Activated CD8-positive, alpha-beta memory T cell treated with anti-CD3 and anti-CD28 coated beads for 36 hours (primary cell): ENCODE data around the gene GIPC3. TPM values are rescaled to one million over a fixed set of nuclear protein-coding genes. Genes with fewer than 3 reads are reported as not detected.

Source experiments
- CTCF ChIA-PET: fragments of 350-600 bp; sonication (Branson Sonifier 250); formaldehyde crosslinking; loops from one replicate; lab custom pipeline; 2021; ENCODE audit warnings: antibody characterized with exemption; lab: Charles Lee
- POLR2A ChIA-PET: fragments of 350-600 bp; sonication (Branson Sonifier 250); formaldehyde crosslinking; loops from one replicate; lab custom pipeline; 2021; ENCODE audit warnings: antibody characterized with exemption; lab: Charles Lee
- total RNA-seq, 2 experiments: library from RNA; stranded (reverse); gene quantifications; one replicate each; pipeline ENCODE4 v1.2.3, GENCODE V29; 2021

The GIPC3 gene, protein sequence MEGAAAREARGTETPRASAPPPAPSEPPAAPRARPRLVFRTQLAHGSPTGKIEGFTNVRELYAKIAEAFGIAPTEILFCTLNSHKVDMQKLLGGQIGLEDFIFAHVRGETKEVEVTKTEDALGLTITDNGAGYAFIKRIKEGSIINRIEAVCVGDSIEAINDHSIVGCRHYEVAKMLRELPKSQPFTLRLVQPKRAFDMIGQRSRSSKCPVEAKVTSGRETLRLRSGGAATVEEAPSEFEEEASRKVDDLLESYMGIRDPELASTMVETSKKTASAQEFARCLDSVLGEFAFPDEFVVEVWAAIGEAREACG
- under 1 TPM; 0.44 to 0.67 TPM for total RNA-seq

- ChIA-PET POLR2A (interaction anchor here (0.5 to 0.6 kb wide), 2 partner anchors 294 to 642 kb away, joined by 3 to 14 read pairs; no protein-coding TSS in a partner anchor), CTCF (interaction anchor here (0.6 to 2.2 kb wide), 14 partner anchors 9 to 280 kb away, joined by 3 to 8 read pairs (median 4); partner anchors contain the start of gene TJP3)
Observed at GRCh38 chr19:3585301-3586126, at the start of gene GIPC3. Gene GIPC3, plus strand, starts transcription at chr19:3585478. Its CDS starts 120 bp downstream, at chr19:3585598.

DNA sequence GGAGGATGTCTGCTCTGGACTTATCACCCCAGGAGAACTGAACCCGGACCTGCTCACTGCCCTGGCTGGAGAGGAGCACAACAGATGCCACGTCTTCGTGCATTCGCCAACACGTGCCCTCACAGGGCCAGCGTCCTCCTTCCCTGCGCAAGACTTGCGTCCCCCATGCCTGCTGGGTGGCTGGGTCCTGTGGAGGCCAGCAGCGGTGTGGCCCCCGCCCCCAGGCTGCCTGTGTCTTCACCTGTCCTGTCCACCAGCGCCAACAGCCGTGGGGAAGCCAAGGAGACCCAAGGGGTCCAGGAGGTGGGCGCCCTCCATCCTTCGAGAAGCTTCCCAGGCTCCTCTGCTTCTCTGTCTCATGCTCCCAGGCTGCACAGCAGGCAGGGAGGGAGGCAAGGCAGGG, 49.7 kb upstream of the GIPC3 start:
- CTCF ChIA-PET, result interaction anchor here (1.5 kb wide), 1 partner anchor 10 kb away, joined by 7 read pairs; no protein-coding TSS in a partner anchor

GRCh38 chr19:3535981-3536380, 49.3 kb upstream of the GIPC3 start:
- ChIA-PET CTCF (interaction anchor here (1.5 kb wide), 1 partner anchor 9 kb away, joined by 7 read pairs; no protein-coding TSS in a partner anchor), POLR2A (no interaction called here)

More for the DNA sequence above, 49.7 kb upstream of the GIPC3 start:
- POLR2A ChIA-PET, result no interaction called here

GRCh38 chr19:3536429-3537100, 48.7 kb upstream of the GIPC3 start:
- POLR2A ChIA-PET, result no interaction called here
- CTCF ChIA-PET, result interaction anchor here (1.5 kb wide), 1 partner anchor 9 kb away, joined by 7 read pairs; no protein-coding TSS in a partner anchor

GRCh38 chr19:3537101-3537437, 48.2 kb upstream of the GIPC3 start:
- ChIA-PET POLR2A (no interaction called here), CTCF (interaction anchor here (1.5 kb wide), 1 partner anchor 8 kb away, joined by 7 read pairs; no protein-coding TSS in a partner anchor)

DNA sequence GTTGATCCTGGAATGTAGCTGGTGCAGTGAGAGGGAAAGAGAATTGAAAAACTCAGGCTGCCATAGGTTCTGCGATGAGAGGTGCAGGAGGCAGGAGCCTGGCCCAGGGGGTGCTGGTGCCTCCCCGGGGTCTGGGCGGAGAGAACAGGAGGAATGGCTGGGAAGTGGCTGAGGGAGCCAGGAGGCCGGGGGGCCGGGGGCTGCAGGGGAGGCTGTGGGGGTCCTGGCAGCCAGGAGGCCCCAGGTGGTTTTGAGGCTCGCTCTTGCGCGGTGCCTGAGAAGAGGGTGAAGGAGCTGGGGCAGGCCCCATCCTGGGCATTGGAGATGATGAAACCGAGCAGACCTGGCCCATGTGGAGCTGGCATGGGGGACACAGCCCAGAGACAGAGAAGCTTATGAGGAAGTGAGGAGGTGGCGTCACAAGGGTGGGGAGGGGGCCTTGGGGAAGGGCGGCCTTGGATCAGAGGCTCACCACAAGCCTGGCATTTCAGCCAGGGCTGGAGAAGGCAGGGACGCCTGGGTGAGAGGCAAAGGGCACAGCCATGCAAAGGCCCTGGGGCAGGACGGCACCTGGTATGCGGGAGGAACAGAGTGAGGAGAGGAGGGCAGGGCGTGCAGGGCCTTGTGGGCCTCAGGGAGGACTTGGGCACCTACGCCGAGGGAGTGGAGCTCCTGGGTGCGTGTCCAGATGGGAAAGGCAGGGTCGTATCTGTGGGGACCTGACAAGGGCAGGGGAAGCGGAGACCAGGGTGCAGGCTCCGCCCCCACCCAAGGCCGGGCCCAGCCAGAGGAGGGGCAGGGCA, 47.6 kb upstream of the GIPC3 start:
- CTCF ChIA-PET, result no interaction called here
- POLR2A ChIA-PET, result interaction anchor here (0.6 kb wide), 1 partner anchor 38 kb away, joined by 3 read pairs; no protein-coding TSS in a partner anchor

GRCh38 chr19:3538258-3538929, 46.9 kb upstream of the GIPC3 start:
- ChIA-PET CTCF (interaction anchor here (1.2 kb wide), 1 partner anchor 15 kb away, joined by 8 read pairs; no protein-coding TSS in a partner anchor), POLR2A (interaction anchor here (1.1 kb wide), 1 partner anchor 12 kb away, joined by 3 read pairs; no protein-coding TSS in a partner anchor)

DNA sequence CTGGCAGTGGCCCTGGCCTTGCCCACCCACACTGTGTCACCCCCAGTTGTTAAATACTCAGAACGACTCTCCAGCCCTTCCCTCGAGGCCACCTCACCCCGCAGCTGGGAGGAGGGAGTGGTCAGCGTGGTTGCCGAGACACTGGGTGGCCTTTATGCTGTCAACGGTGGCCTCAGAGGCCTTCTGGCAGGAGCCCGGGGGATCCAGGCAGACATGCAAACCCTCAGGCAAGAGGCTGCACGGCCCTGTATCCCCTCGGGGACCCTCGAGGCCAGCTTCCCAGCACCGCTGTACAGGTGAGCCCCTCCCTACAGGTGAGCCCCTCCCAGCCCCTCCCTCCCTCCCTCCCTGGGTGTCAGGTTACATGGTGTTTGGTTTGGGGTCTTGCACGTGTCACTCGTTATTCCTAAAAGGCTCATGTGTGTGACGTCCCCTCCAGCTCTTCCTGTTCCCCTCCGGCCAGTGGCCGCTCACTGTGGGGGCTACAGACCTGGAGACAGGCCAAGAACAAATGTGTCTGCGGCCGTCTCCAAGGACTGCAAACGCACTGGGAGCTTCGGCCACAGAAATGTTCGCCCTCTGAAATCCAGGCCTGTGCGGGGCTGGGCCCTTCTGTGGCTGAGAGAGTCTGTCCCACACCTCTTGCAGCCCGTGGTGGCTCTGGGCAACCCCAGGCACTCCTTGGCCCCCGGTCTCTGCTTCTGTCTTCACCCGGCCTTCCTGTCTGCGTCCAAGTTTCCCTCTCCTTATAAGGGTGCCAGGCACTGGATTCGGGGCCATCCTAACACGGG, 46.1 kb upstream of the GIPC3 start, which contains the start of gene TEKTIP1:
Gene TEKTIP1, plus strand, starts transcription at position 210 of the 791 bp plus-strand sequence. Its CDS starts 4 bp downstream, at position 214.
- POLR2A ChIA-PET, result interaction anchor here (1.1 kb wide), 1 partner anchor 11 kb away, joined by 3 read pairs; no protein-coding TSS in a partner anchor
- CTCF ChIA-PET, result interaction anchor here (0.8 to 1.2 kb wide), 2 partner anchors 15 to 65 kb away, joined by 3 to 8 read pairs; no protein-coding TSS in a partner anchor

DNA sequence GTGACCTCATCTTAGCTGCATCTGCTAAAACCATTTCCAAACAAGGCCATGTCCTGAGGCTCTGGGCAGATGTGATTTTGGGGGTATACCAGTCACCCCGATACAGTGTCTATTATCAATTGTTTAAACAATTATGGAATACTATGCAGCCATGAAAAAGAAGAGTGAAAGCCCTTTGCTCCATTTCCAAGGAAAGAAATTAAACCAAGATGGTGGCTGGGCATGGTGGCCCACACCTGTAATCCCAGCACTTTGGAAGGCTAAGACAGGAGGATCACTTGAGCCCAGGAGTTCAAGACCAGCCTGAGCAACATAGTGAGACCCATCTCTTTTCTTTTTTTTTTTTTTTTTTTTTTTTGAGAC, 45.5 kb upstream of the GIPC3 start:
- CTCF ChIA-PET, result interaction anchor here (0.8 kb wide), 1 partner anchor 65 kb away, joined by 3 read pairs; no protein-coding TSS in a partner anchor
- POLR2A ChIA-PET, result interaction anchor here (1.1 kb wide), 1 partner anchor 11 kb away, joined by 3 read pairs; no protein-coding TSS in a partner anchor

DNA sequence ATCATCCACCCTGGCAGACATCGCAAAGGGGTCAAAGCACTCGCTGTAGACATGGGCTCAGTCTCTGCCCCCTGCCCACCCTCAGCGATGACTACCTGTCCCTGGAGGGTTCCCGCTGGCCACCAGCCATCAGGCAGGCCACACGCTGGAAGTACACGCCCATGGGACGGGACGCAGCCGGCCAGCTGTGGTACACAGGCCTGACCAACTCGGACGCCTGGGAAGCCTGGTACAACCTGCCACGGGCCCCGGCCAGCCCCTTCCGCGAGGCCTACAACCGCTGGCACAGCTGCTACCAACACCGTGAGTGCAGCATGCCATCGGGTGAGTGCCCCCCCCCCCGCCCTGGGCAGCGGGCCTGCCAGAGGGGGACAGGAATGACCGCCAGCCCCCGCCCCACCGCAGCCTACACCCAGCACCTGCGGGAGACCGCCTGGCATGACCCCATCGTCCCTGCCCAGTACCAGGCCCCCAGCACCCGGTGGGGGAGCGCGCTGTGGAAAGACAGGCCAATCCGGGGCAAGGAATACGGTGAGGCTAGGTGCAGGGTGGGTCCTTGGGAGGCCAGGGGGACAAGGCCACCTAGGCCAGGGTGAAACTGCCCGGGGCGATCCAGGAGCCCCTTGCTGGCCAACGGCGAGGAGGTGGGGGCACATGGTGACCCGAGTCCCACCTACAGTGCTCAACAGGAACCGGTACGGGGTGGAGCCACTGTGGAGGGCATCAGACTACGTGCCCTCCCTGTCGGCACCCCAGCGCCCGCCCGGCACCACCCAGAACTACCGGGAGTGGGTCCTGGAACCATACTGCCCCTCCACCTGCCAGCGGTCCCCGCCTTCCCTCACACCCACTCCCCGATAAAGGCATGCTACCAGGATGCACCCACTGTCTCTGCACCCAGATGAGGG, 41.9 kb upstream of the GIPC3 start:
- POLR2A ChIA-PET, result no interaction called here

DNA sequence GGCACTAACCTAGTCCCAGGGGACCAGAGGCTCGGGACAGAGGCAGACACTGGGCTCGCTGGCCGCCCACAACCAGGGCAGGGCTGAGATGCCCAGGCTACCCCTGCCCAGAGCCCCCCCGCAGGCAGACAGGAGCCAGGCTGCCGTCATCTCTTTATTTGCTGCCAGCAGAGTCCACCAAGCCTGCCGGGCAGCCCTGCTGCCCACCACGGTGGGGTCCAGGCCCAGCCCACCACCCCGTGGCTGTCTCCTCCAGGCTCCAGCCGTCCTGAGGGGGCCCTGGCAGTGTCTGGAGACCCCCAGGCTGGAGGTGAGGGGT, 41.3 kb upstream of the GIPC3 start:
- CTCF ChIA-PET, result interaction anchor here (0.5 to 1.5 kb wide), 4 partner anchors 10 to 47 kb away, joined by 3 to 6 read pairs (median 4); no protein-coding TSS in a partner anchor
- POLR2A ChIA-PET, result no interaction called here

More for the DNA sequence above, 41.9 kb upstream of the GIPC3 start:
- CTCF ChIA-PET, result interaction anchor here (0.5 to 1.5 kb wide), 3 partner anchors 10 to 23 kb away, joined by 3 to 6 read pairs (median 4); no protein-coding TSS in a partner anchor

- POLR2A ChIA-PET, result interaction anchor here (0.6 kb wide), 1 partner anchor 18 kb away, joined by 4 read pairs; no protein-coding TSS in a partner anchor
- CTCF ChIA-PET, result interaction anchor here (0.6 to 4.7 kb wide), 19 partner anchors 9 to 193 kb away, joined by 3 to 43 read pairs (median 4); partner anchors contain the start of gene MFSD12
Observed at GRCh38 chr19:3544742-3545668, 40.3 kb upstream of the GIPC3 start.

- ChIA-PET CTCF (interaction anchor here (0.5 to 4.7 kb wide), 12 partner anchors 9 to 541 kb away, joined by 3 to 43 read pairs (median 4); partner anchors contain the start of gene MFSD12), POLR2A (interaction anchor here (1.3 kb wide), 2 partner anchors 9 to 11 kb away, joined by 4 to 5 read pairs; no protein-coding TSS in a partner anchor)
Observed at GRCh38 chr19:3545669-3546034, 39.6 kb upstream of the GIPC3 start.

GRCh38 chr19:3546119-3546518, 39.2 kb upstream of the GIPC3 start:
- POLR2A ChIA-PET, result interaction anchor here (1.3 kb wide), 2 partner anchors 8 to 11 kb away, joined by 4 to 5 read pairs; no protein-coding TSS in a partner anchor
- CTCF ChIA-PET, result interaction anchor here (0.5 to 4.7 kb wide), 10 partner anchors 10 to 541 kb away, joined by 3 to 43 read pairs (median 4); partner anchors contain the start of gene MFSD12
